ENCODE data around the gene VTI1A.

The VTI1A gene

DNA sequence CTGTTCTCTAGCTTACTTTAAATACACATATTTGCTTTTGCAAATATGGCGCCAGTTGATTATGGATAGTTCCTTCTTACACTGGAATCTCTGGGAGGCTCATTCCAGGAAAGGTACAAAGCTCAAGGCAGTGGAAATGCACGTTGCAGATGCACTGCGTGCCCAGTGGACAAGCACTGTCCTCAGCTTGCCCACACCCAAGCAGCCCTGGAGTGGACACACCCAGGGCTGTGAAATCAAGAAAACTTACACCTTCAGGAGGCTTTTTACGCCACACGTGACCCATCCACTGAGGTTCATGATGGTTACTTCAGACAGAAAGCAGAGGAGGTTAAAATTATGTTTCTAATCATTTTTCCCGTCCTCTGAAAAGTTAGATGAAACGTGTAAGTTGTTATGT lies 248.5 kb downstream of the VTI1A start:
- no peaks in the 10 kb centered on the region for H3K27me3 ChIP-seq (ENCODE audit: control insufficient read depth, insufficient read depth, low read length)
- no peaks in the 10 kb centered on the region for H3K36me3 ChIP-seq (ENCODE audit: control insufficient read depth, insufficient read depth, low read length)
- H3K4me3 ChIP-seq (ENCODE audit: low read length): no peak overlapping the region
- no peaks in the 10 kb centered on the region for H3K4me1 ChIP-seq (ENCODE audit: control insufficient read depth, insufficient read depth, low read length)
- WGBS (ENCODE audit: insufficient coverage, insufficient read length): no CpG with 5 or more reads among the region's 7 CpGs
- DNase-seq (ENCODE audit: low read depth, low spot score): no peak
- H3K27ac ChIP-seq (ENCODE audit: low read length): no peak overlapping the region
- no peaks in the 10 kb centered on the region for H3K9me3 ChIP-seq (ENCODE audit: control insufficient read depth, insufficient read depth, low read length)

DNA sequence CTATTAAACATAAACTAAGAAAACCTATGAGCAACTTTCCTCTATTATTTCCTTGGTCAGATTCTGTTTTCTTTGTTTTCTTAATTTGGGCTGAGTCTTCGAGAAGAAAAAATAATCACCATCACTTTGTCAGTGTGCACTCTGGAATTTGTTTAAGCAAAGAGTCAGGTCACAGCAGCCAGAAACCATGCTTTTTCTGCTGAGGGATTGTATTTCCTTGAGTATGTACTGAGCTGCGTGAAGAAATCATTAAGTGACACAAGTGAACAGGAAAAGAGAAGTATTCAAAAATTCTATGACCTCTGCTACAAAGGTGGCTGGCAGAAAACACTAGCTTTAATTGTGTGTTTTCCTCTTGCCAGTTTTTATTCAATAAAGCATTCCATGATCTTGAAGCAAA lies 249.6 kb downstream of the VTI1A start:
- Histone ChIP-seq H3K4me1 (ENCODE audit: control insufficient read depth, insufficient read depth, low read length) (no peaks in the 10 kb centered on the region), H3K9me3 (ENCODE audit: control insufficient read depth, insufficient read depth, low read length) (no peaks in the 10 kb centered on the region), H3K36me3 (ENCODE audit: control insufficient read depth, insufficient read depth, low read length) (no peaks in the 10 kb centered on the region), H3K4me3 (ENCODE audit: low read length) (no peak overlapping the region), H3K27me3 (ENCODE audit: control insufficient read depth, insufficient read depth, low read length) (no peaks in the 10 kb centered on the region), H3K27ac (ENCODE audit: low read length) (no peak overlapping the region)
- no peak for DNase-seq (ENCODE audit: low read depth, low spot score)
- WGBS (ENCODE audit: insufficient coverage, insufficient read length): no CpG with 5 or more reads among the region's 2 CpGs

DNA sequence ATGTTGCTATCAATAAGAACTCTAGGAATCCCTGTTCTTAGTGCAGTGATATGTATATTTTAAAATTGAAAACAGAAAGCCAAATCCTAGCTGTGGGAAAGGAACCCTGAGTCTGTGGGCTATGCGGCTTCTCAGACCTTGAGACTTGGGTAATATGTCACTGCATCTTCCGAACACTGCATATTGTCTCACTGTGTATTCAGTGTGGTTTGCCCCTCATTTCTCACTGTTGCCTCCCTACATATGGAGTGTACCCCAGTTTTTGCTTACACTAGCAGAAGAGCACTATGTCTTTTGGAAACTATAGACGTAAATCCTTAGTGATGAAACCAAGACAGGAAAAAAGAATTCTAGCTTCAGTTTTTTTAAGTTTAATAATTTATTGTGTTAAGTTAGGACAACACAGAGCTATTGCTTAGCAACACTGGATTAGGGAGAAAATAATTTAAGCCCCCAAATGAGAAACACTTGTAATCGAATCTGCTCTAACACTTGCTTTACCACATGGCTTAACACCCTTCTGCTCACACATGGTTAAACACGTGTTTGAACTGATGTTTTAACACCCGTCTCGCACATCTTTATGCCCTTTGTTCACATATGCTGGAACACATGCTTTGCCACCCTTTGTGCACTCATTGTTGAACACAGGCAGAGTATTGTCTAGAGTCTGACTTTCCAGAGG lies 251.3 kb downstream of the VTI1A start:
- H3K27me3 ChIP-seq (ENCODE audit: control insufficient read depth, insufficient read depth, low read length): no peaks in the 10 kb centered on the region
- H3K4me3 ChIP-seq (ENCODE audit: low read length): no peak overlapping the region
- H3K27ac ChIP-seq (ENCODE audit: low read length): no peak overlapping the region
- H3K9me3 ChIP-seq (ENCODE audit: control insufficient read depth, insufficient read depth, low read length): no peaks in the 10 kb centered on the region
- H3K36me3 ChIP-seq (ENCODE audit: control insufficient read depth, insufficient read depth, low read length): no peaks in the 10 kb centered on the region
- DNase-seq (ENCODE audit: low read depth, low spot score): no peak
- H3K4me1 ChIP-seq (ENCODE audit: control insufficient read depth, insufficient read depth, low read length): no peaks in the 10 kb centered on the region
- no CpG with 5 or more reads among the region's 7 CpGs for WGBS (ENCODE audit: insufficient coverage, insufficient read length)

DNA sequence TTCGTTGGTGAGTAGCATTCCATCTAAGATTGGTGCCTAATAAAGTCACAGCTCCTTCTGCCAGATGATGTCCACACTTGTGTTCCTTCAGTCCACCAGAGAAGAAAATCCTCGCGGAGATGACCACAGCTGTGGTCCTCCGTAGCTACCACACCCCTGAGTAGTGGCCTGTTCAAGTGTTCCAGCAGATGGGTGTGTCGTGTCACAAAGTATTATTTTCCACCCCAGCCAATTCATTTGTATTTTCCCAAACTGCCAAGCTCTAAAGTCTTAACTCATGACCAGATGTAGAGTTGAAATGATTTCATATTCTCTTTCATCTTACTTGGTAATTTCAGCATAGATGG lies 251.8 kb downstream of the VTI1A start:
- no peaks in the 10 kb centered on the region for H3K27me3 ChIP-seq (ENCODE audit: control insufficient read depth, insufficient read depth, low read length)
- no peak overlapping the region for H3K4me3 ChIP-seq (ENCODE audit: low read length)
- WGBS (ENCODE audit: insufficient coverage, insufficient read length): no CpG with 5 or more reads among the region's 5 CpGs
- no peaks in the 10 kb centered on the region for H3K9me3 ChIP-seq (ENCODE audit: control insufficient read depth, insufficient read depth, low read length)
- H3K36me3 ChIP-seq (ENCODE audit: control insufficient read depth, insufficient read depth, low read length): no peaks in the 10 kb centered on the region
- no peak for DNase-seq (ENCODE audit: low read depth, low spot score)
- no peaks in the 10 kb centered on the region for H3K4me1 ChIP-seq (ENCODE audit: control insufficient read depth, insufficient read depth, low read length)
- no peak overlapping the region for H3K27ac ChIP-seq (ENCODE audit: low read length)

DNA sequence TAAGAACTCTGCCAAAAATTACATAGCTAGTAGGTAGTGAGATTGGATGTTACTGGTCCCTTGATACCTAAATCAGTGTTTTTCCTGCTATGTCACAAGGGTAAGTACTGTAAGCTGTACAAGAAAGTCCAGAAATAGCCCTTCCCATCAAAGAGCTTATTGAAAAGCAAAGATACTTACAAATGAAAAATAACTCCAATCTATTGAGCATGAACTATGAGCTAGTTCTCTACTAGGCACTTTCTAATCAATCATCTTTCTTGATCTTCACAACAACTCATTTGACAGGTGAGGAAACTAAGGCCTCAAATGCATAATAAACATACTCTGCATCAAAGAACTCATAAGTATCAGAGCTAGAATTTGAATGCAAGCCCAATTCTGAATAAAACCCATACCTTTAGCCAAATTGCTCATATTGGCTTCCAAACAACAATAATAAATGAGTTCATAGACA lies 253.2 kb downstream of the VTI1A start:
- Histone ChIP-seq H3K36me3 (ENCODE audit: control insufficient read depth, insufficient read depth, low read length) (no peaks in the 10 kb centered on the region), H3K4me3 (ENCODE audit: low read length) (no peak overlapping the region), H3K4me1 (ENCODE audit: control insufficient read depth, insufficient read depth, low read length) (no peaks in the 10 kb centered on the region), H3K27ac (ENCODE audit: low read length) (no peak overlapping the region), H3K27me3 (ENCODE audit: control insufficient read depth, insufficient read depth, low read length) (no peaks in the 10 kb centered on the region), H3K9me3 (ENCODE audit: control insufficient read depth, insufficient read depth, low read length) (no peaks in the 10 kb centered on the region)
- no peak for DNase-seq (ENCODE audit: low read depth, low spot score)

DNA sequence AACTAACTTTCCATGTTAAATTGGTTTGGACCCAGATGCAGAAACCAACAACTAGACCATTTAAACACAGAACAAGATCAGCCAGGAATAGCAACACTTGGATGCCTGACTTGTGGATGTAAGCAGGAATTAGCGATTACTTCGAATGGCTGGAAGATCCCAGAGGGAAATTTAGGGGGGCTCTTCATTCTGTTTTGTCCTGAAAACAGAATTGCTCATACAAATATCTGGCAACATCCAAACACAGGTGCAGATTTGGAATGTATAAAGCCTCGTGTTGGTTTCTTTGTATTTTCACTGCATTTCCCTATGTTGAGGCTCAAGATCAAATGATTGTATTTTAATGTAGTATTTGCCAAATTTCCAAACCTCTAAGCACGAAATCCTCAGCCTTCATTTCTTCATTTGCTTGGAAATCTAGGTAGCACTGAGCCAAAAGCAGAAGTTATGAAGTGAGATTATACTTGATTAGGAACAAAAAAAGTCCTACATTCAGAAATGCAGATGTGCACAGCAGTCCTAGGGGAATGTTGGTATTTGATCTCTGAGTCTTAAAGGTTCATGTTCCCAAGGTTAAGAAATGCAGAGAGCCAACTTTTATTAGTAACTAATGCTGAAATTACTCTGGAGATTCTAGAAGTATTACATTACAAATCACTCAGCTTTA lies 254.3 kb downstream of the VTI1A start:
- H3K27ac ChIP-seq (ENCODE audit: low read length): no peak overlapping the region
- no CpG with 5 or more reads among the region's 4 CpGs for WGBS (ENCODE audit: insufficient coverage, insufficient read length)

DNA sequence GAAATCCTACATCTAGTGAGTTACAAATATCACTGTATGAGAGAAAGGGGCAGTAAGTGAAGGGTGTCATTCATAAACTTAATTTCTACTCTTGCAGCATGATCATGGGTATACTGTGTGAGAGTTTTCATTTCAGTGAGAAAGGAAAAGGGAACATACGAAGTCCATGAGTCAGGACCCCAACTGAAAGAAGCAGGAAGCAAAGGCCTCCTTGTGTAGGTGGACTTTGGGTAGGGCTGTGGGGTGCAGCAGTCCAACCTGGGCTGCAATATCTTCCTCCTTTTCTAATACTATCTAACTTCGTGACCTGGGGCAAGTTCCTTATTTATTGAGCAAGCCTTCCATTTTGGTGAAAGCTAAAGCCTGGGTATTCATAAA lies 254.9 kb downstream of the VTI1A start:
- no peaks in the 10 kb centered on the region for H3K4me1 ChIP-seq (ENCODE audit: control insufficient read depth, insufficient read depth, low read length)
- H3K36me3 ChIP-seq (ENCODE audit: control insufficient read depth, insufficient read depth, low read length): no peaks in the 10 kb centered on the region
- no peak for DNase-seq (ENCODE audit: low read depth, low spot score)
- no peaks in the 10 kb centered on the region for H3K27me3 ChIP-seq (ENCODE audit: control insufficient read depth, insufficient read depth, low read length)
- H3K4me3 ChIP-seq (ENCODE audit: low read length): no peak overlapping the region
- whole genome bisulfite sequencing (ENCODE audit: insufficient coverage, insufficient read length): no CpG with 5 or more reads among the region's 2 CpGs
- H3K27ac ChIP-seq (ENCODE audit: low read length): no peak overlapping the region
- H3K9me3 ChIP-seq (ENCODE audit: control insufficient read depth, insufficient read depth, low read length): no peaks in the 10 kb centered on the region

More for the DNA sequence above, 254.3 kb downstream of the VTI1A start:
- Histone ChIP-seq H3K4me3 (ENCODE audit: low read length) (no peak overlapping the region), H3K36me3 (ENCODE audit: control insufficient read depth, insufficient read depth, low read length) (no peaks in the 10 kb centered on the region), H3K9me3 (ENCODE audit: control insufficient read depth, insufficient read depth, low read length) (no peaks in the 10 kb centered on the region), H3K4me1 (ENCODE audit: control insufficient read depth, insufficient read depth, low read length) (no peaks in the 10 kb centered on the region), H3K27me3 (ENCODE audit: control insufficient read depth, insufficient read depth, low read length) (no peaks in the 10 kb centered on the region)
- DNase-seq (ENCODE audit: low read depth, low spot score): no peak

DNA sequence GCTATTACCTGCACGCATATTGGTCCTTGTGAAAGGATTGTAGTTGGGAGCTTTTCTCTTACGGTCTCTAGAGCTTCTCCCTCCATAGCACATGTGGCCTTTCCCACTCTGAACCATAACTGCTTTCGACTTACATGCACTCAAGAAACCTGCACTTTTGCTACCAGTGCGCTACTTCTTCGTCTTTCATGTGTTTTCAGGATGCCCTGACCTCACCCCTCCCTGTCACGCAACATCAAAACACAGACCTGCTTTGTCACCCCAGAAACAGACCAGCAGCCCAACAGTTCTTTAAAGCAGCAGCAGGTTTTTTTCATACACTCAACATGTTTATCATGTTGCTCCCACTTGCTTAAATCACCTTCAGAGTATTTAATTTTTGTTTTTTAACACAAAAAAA lies 259.6 kb downstream of the VTI1A start:
- Histone ChIP-seq H3K27ac (ENCODE audit: low read length) (no peak overlapping the region), H3K4me3 (ENCODE audit: low read length) (no peak overlapping the region), H3K9me3 (ENCODE audit: control insufficient read depth, insufficient read depth, low read length) (no peaks in the 10 kb centered on the region), H3K27me3 (ENCODE audit: control insufficient read depth, insufficient read depth, low read length) (no peaks in the 10 kb centered on the region), H3K4me1 (ENCODE audit: control insufficient read depth, insufficient read depth, low read length) (peaks cover 3% of the 10 kb centered on the region; the same call in 1 of the 2 replicates), H3K36me3 (ENCODE audit: control insufficient read depth, insufficient read depth, low read length) (no peaks in the 10 kb centered on the region)
- DNase-seq (ENCODE audit: low read depth, low spot score): no peak
- WGBS (ENCODE audit: insufficient coverage, insufficient read length): no CpG with 5 or more reads among the region's 6 CpGs

DNA sequence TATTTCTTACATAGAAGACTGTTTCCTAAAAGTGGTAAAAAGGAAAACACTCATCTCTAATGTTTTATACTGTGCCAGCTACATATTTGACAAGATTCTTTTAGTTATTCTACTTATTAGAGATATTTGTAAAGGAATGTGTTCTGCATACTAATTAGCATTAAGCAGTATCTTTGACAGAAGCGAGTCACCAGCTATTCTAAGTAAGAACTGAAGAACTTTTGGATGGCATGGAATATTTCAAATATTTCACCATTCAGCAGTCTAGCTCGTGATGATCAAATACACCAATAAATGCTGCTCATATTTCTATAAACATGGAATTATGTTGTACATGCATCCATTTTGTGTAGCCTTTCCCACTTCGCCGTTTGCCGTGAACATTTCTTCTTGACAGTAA lies 261.4 kb downstream of the VTI1A start:
- peaks cover 5% of the 10 kb centered on the region; the same call in 1 of the 2 replicates for H3K4me1 ChIP-seq (ENCODE audit: control insufficient read depth, insufficient read depth, low read length)
- H3K27me3 ChIP-seq (ENCODE audit: control insufficient read depth, insufficient read depth, low read length): no peaks in the 10 kb centered on the region
- no peak overlapping the region for H3K4me3 ChIP-seq (ENCODE audit: low read length)
- no peaks in the 10 kb centered on the region for H3K9me3 ChIP-seq (ENCODE audit: control insufficient read depth, insufficient read depth, low read length)
- no CpG with 5 or more reads among the region's 5 CpGs for WGBS (ENCODE audit: insufficient coverage, insufficient read length)
- H3K36me3 ChIP-seq (ENCODE audit: control insufficient read depth, insufficient read depth, low read length): no peaks in the 10 kb centered on the region
- no peak overlapping the region for H3K27ac ChIP-seq (ENCODE audit: low read length)
- no peak for DNase-seq (ENCODE audit: low read depth, low spot score)

DNA sequence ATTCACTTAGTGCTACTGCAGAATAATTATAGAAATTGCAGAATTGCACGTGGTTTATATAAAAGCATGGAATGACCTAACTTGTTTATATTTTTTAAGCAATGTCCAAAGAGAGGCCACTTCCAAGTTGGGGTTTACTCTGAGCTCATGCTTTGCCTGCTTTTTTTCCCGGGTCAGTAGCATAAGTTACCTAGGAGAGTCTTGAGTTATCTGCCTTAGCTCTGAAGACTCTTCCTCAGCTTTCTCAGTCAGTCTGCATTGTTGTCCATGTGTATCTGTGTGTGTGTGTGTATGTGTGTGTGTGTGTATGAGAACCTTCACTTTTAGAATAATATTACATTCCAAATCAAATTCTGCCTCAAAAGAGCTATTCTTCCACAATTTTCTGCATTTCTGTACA lies 263.5 kb downstream of the VTI1A start:
- no peak for DNase-seq (ENCODE audit: low read depth, low spot score)
- Histone ChIP-seq H3K9me3 (ENCODE audit: control insufficient read depth, insufficient read depth, low read length) (no peaks in the 10 kb centered on the region), H3K27ac (ENCODE audit: low read length) (no peak overlapping the region), H3K4me1 (ENCODE audit: control insufficient read depth, insufficient read depth, low read length) (peaks cover 5% of the 10 kb centered on the region; the same call in 1 of the 2 replicates), H3K36me3 (ENCODE audit: control insufficient read depth, insufficient read depth, low read length) (no peaks in the 10 kb centered on the region), H3K27me3 (ENCODE audit: control insufficient read depth, insufficient read depth, low read length) (no peaks in the 10 kb centered on the region), H3K4me3 (ENCODE audit: low read length) (no peak overlapping the region)
- no CpG with 5 or more reads among the region's 2 CpGs for WGBS (ENCODE audit: insufficient coverage, insufficient read length)

DNA sequence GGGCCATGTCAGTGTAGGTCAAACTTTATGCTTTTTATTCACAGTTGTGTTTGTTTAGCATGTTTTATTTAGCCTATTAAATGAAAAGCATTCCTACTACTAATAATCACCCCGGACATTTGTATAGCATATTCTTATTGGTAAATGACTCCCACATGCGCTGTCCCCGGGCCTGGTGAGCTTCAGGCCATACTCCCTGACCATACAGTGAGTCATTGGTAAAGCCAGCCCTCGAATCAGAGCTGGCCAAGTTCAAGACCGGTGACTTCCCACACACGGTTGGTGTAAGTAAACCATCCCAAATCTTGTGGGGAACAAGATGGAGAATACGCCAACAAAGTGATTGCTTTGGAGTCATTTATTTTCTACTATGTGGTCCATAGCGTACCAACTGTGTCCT lies 264.4 kb downstream of the VTI1A start:
- no peak overlapping the region for H3K4me3 ChIP-seq (ENCODE audit: low read length)
- peaks cover 5% of the 10 kb centered on the region; the same call in 1 of the 2 replicates for H3K4me1 ChIP-seq (ENCODE audit: control insufficient read depth, insufficient read depth, low read length)
- DNase-seq (ENCODE audit: low read depth, low spot score): no peak
- H3K36me3 ChIP-seq (ENCODE audit: control insufficient read depth, insufficient read depth, low read length): no peaks in the 10 kb centered on the region
- H3K27ac ChIP-seq (ENCODE audit: low read length): no peak overlapping the region
- H3K9me3 ChIP-seq (ENCODE audit: control insufficient read depth, insufficient read depth, low read length): no peaks in the 10 kb centered on the region
- no peaks in the 10 kb centered on the region for H3K27me3 ChIP-seq (ENCODE audit: control insufficient read depth, insufficient read depth, low read length)
- no CpG with 5 or more reads among the region's 8 CpGs for WGBS (ENCODE audit: insufficient coverage, insufficient read length)

Data from iPS DF 6.9 (cell line).